HepG2 (cell line): ENCODE data around the gene GAS2L2. TPM values are rescaled to one million over a fixed set of nuclear protein-coding genes. Genes with fewer than 3 reads are reported as not detected.

ENCODE experiments used
- ATAC-seq: fragments of 200-7000 bp; cut with Tn5 transposase; 3 replicates; pipeline ENCODE4 v1.9.1; 2020; ENCODE audit warnings: mild to moderate bottlenecking, moderate library complexity
- BruUV-seq: library from RNA; stranded (reverse); fragments of 400-500 nt; replicated peaks from 2 replicates; lab custom pipeline; 2021; lab: Mats Ljungman, UMichigan
- CTCF ChIA-PET: fragments of 300-600 bp; formaldehyde crosslinking; extraction: SDS; loops from one replicate; lab custom pipeline; 2021; ENCODE audit warnings: low total read pairs, inconsistent platforms, low intra/inter-chr PET ratio; lab: Yijun Ruan, JAX
- POLR2A ChIA-PET: fragments of 350-600 bp; sonication (Branson Sonifier 250); formaldehyde crosslinking; loops from one replicate; lab custom pipeline; 2020; ENCODE audit warnings: antibody characterized with exemption, inconsistent platforms; lab: Yijun Ruan, JAX
- DNase-seq: peaks from one replicate; pipeline ENCODE4 v3.0.0-alpha.2; 2015; ENCODE audit warnings: low spot score
- FAIRE-seq: peaks from 3 replicates; lab custom pipeline; 2011; peaks lifted over from hg19 to GRCh38; lab: Jason Lieb, UNC
- H2AFZ ChIP-seq: one replicate; pipeline ENCODE4 v1.6.1; 2011; ENCODE audit warnings: low read length, inconsistent platforms
- H3K27ac ChIP-seq: fragments of 300-600 bp; 3 replicates; pipeline ENCODE4 v1.8.0; 2011; ENCODE audit warnings: mixed run types, mild to moderate bottlenecking, mixed read lengths, low read length, inconsistent platforms; ENCODE audit not compliant: insufficient read depth; ENCODE audit errors: extremely low read length
- H3K27me3 ChIP-seq, 2 experiments: fragments of 200-600 bp in 1 of 2; 2 replicates in 1 of 2; 3 replicates in 1 of 2; pipeline versions ENCODE4 v1.6.0 to v1.8.0; 2011; ENCODE audit warnings: low read length in 2 of 2, mild to moderate bottlenecking in 2 of 2, moderate library complexity in 2 of 2, inconsistent platforms in 1 of 2; ENCODE audit not compliant: insufficient read depth in 2 of 2, control insufficient read depth in 1 of 2
- H3K36me3 ChIP-seq, 2 experiments: fragments of 200-600 bp in 1 of 2; replicated peaks in 1 of 2; 2 replicates in 1 of 2; 3 replicates in 1 of 2; pipeline versions ENCODE4 v1.5.1 to v1.8.0; 2011; ENCODE audit warnings: low read length in 2 of 2, inconsistent platforms in 1 of 2; ENCODE audit not compliant: insufficient read depth in 2 of 2, control insufficient read depth in 1 of 2
- H3K4me1 ChIP-seq: 2 replicates; pipeline ENCODE4 v1.5.1; 2012; ENCODE audit warnings: low read length, inconsistent platforms; ENCODE audit not compliant: insufficient read depth
- H3K4me2 ChIP-seq: 2 replicates; pipeline ENCODE4 v1.6.0; 2011; ENCODE audit warnings: low read depth, low read length, inconsistent platforms
- H3K4me3 ChIP-seq, 3 experiments: fragments of 200-600 bp in 1 of 3; sonication (generic), shearing (Covaris generic) in 1 of 3; replicated peaks in 1 of 3; 2 replicates each; pipeline ENCODE4 v1.5.1; 2011 to 2016; ENCODE audit warnings: low read length in 3 of 3, inconsistent platforms in 2 of 3, low read depth in 2 of 3, mild to moderate bottlenecking in 2 of 3, control low read depth in 1 of 3, mixed read lengths in 1 of 3; ENCODE audit not compliant: insufficient read depth in 1 of 3
- H3K79me2 ChIP-seq: one replicate; pipeline ENCODE4 v1.6.1; 2011; ENCODE audit warnings: low read length, inconsistent platforms; ENCODE audit not compliant: insufficient read depth
- H3K9ac ChIP-seq: 2 replicates; pipeline ENCODE4 v1.6.0; 2011; ENCODE audit warnings: mild to moderate bottlenecking, low read depth, low read length, inconsistent platforms; ENCODE audit not compliant: insufficient read depth
- H3K9me3 ChIP-seq: 2 replicates; pipeline ENCODE4 v1.5.1; 2012; ENCODE audit warnings: mild to moderate bottlenecking, low read length
- H4K20me1 ChIP-seq: 2 replicates; pipeline ENCODE4 v1.6.0; 2011; ENCODE audit warnings: inconsistent platforms, mild to moderate bottlenecking, low read length, moderate library complexity; ENCODE audit not compliant: insufficient read depth
- CHD4 ChIP-seq: fragments of 200-600 bp; sonication (generic); IDR thresholded peaks from 2 replicates; pipeline ENCODE4 v1.7.0; 2017; ENCODE audit warnings: mild to moderate bottlenecking, low read length, borderline replicate concordance
- IRF1 ChIP-seq: sonication (generic); formaldehyde crosslinking; IDR thresholded peaks from 2 replicates; pipeline ENCODE4 v1.4.0; 2020; ENCODE audit warnings: low read depth, mild to moderate bottlenecking, missing genetic modification reagents
- JUND ChIP-seq: sonication (generic); formaldehyde crosslinking; IDR thresholded peaks from 2 replicates; pipeline ENCODE4 v1.8.0; 2022; ENCODE audit warnings: mild to moderate bottlenecking, missing genetic modification reagents
- KAT2B ChIP-seq: fragments of 150-350 bp; IDR thresholded peaks from 2 replicates; pipeline ENCODE4 v1.6.1; 2014; ENCODE audit warnings: low read depth, low read length, borderline replicate concordance
- KLF13 ChIP-seq: sonication (generic); formaldehyde crosslinking; IDR thresholded peaks from 2 replicates; pipeline ENCODE4 v1.4.0; 2020; ENCODE audit warnings: mild to moderate bottlenecking, missing genetic modification reagents
- MXI1 ChIP-seq: IDR thresholded peaks from 3 replicates; pipeline ENCODE4 v1.6.1; 2012; ENCODE audit warnings: low read depth, low read length, inconsistent platforms, borderline replicate concordance
- NFE2L1 ChIP-seq: sonication (generic); formaldehyde crosslinking; IDR thresholded peaks from 2 replicates; pipeline ENCODE4 v1.4.0; 2020; ENCODE audit warnings: missing genetic modification reagents, mild to moderate bottlenecking, borderline replicate concordance
- NR2F2 ChIP-seq: IDR thresholded peaks from 2 replicates; pipeline ENCODE4 v1.6.1; 2012; ENCODE audit warnings: low read depth, inconsistent platforms, borderline replicate concordance
- ZMAT3 ChIP-seq: sonication (generic); formaldehyde crosslinking; conservative IDR thresholded peaks from 2 replicates; pipeline ENCODE4 v1.7.0; 2021; ENCODE audit warnings: missing genetic modification reagents
- ZNF136 ChIP-seq: sonication (generic); formaldehyde crosslinking; IDR thresholded peaks from 2 replicates; pipeline ENCODE4 v1.8.1; 2022; ENCODE audit warnings: low read depth, mild to moderate bottlenecking, moderate library complexity, missing genetic modification reagents
- ZNF432 ChIP-seq: sonication (generic); formaldehyde crosslinking; IDR thresholded peaks from 2 replicates; pipeline ENCODE4 v1.5.0; 2020; ENCODE audit warnings: missing genetic modification reagents, mild to moderate bottlenecking, borderline replicate concordance
- ZNF781 ChIP-seq: sonication (generic); formaldehyde crosslinking; IDR thresholded peaks from 2 replicates; pipeline ENCODE4 v1.5.1; 2020; ENCODE audit warnings: borderline replicate concordance, mild to moderate bottlenecking, missing genetic modification reagents; ENCODE audit errors: not compliant biosample characterization
- WGBS: methylation state at CpG from one replicate; pipeline ENCODE4 v1.1.6; 2017; ENCODE audit warnings: low lambda C conversion rate; 5-methylcytosine and 5-hydroxymethylcytosine counted together
- in situ Hi-C: cut with HindIII; loops from 2 replicates; pipeline ENCODE4 v1.10.0; 2017; ENCODE audit warnings: low pct_unique_long_range_greater_than_20kb; ENCODE audit not compliant: extremely low pct_ligation_motif_present
- intact Hi-C: fragments of 100-400 bp; cut with micrococcal nuclease; formaldehyde crosslinking; loops from one replicate; pipeline ENCODE4 v1.10.0; 2022; ENCODE audit not compliant: unreplicated experiment
- polyA plus RNA-seq, 8 experiments: library from polyadenylated mRNA; depleted of rRNA in 3 of 8; stranded (reverse) in 7 of 8; unstranded in 1 of 8; fragments of >200 nt; fragmentation: Illumina TruSeq in 4 of 8; extraction: Trizol in 4 of 8; gene quantifications; 2 replicates each; pipeline versions ENCODE4 v1.2.1 to v1.2.3, GENCODE V29; 2011 to 2016; ENCODE audit warnings: low read depth in 4 of 8, missing spikeins in 1 of 8, mixed read lengths in 1 of 8; ENCODE audit not compliant: insufficient read depth in 1 of 8
- total RNA-seq, 5 experiments: library from RNA; depleted of rRNA; stranded (reverse); fragments of >200 nt; fragmentation: Illumina TruSeq; extraction: Trizol; gene quantifications; 2 replicates each; pipeline ENCODE4 v1.2.3, GENCODE V29; 2016; ENCODE audit warnings: low read depth in 1 of 5
- TF ChIP-seq, protein P1 (sequence below): IDR thresholded peaks from 2 replicates; pipeline ENCODE4 v1.6.1; 2012; ENCODE audit warnings: inconsistent platforms
- TF ChIP-seq, protein P2 (sequence below): sonication (generic); formaldehyde crosslinking; IDR thresholded peaks from 2 replicates; pipeline ENCODE4 v1.8.0; 2022; ENCODE audit warnings: missing genetic modification reagents, mild to moderate bottlenecking, borderline replicate concordance
- TF ChIP-seq, protein P3 (sequence below): sonication (generic); formaldehyde crosslinking; IDR thresholded peaks from 2 replicates; pipeline ENCODE4 v1.4.0; 2020; ENCODE audit warnings: low read depth, mild to moderate bottlenecking, missing genetic modification reagents

GAS2L2 gene
- total and polyA plus RNA-seq, 2 of the 13 experiments (the other 11 are each of a cell fraction or from before 2014, with no cell fraction given), result not detected

DNA sequence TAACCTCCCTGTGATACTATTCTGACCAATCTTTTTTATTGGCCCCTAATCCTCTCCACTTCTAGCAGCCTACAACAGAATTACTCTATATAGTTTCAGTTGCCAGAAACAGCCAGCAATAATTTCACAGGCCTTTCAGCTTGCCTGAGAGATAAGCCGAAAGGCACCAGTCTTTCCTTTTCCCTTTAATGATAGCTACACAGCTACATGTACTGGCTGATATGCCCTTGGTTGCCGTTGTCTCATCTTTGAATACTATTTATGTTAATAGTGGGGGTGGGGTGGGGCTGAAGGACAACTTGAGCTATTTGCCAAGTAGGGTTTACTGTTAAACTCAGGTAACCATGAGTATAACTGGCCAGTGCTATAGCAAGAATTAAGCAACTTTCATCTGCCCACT is 57.4 kb downstream of the GAS2L2 start:
- TF ChIP-seq CHD4 (no peak), NR2F2 (no peak), JUND (CRISPR knock-in tag) (no peak), ZNF781 (no peak), ZMAT3 (no peak), KLF13 (no peak), IRF1 (CRISPR knock-in tag) (no peak), KAT2B (no peak), MXI1 (no peak), ZNF136 (CRISPR knock-in tag) (no peak), NFE2L1 (no peak), ZNF432 (CRISPR knock-in tag) (no peak)
- TF ChIP-seq, protein P1, sequence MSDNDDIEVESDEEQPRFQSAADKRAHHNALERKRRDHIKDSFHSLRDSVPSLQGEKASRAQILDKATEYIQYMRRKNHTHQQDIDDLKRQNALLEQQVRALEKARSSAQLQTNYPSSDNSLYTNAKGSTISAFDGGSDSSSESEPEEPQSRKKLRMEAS, result no peak
- TF ChIP-seq, protein P2, sequence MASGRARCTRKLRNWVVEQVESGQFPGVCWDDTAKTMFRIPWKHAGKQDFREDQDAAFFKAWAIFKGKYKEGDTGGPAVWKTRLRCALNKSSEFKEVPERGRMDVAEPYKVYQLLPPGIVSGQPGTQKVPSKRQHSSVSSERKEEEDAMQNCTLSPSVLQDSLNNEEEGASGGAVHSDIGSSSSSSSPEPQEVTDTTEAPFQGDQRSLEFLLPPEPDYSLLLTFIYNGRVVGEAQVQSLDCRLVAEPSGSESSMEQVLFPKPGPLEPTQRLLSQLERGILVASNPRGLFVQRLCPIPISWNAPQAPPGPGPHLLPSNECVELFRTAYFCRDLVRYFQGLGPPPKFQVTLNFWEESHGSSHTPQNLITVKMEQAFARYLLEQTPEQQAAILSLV, result no peak
- TF ChIP-seq, protein P3, sequence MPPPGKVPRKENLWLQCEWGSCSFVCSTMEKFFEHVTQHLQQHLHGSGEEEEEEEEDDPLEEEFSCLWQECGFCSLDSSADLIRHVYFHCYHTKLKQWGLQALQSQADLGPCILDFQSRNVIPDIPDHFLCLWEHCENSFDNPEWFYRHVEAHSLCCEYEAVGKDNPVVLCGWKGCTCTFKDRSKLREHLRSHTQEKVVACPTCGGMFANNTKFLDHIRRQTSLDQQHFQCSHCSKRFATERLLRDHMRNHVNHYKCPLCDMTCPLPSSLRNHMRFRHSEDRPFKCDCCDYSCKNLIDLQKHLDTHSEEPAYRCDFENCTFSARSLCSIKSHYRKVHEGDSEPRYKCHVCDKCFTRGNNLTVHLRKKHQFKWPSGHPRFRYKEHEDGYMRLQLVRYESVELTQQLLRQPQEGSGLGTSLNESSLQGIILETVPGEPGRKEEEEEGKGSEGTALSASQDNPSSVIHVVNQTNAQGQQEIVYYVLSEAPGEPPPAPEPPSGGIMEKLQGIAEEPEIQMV (CRISPR knock-in tag), result no peak
- TF ChIP-seq, all 625 proteins: peak for 0
- WGBS, result 89% methylated on average over 2 of the region's 2 CpGs
- H3K36me3 ChIP-seq, result peaks cover 8 to 28% of the 10 kb centered on the region in 2 experiments; a peak in 4 of 5 replicates
- ChIA-PET CTCF (no interaction called here), POLR2A (no interaction called here)
- H2AFZ ChIP-seq, result no peak overlapping the region
- no TSS peak for BruUV-seq
- no peaks in the 10 kb centered on the region for H3K79me2 ChIP-seq
- in situ Hi-C loops, result no loop called here
- no peak overlapping the region for H3K4me2 ChIP-seq
- FAIRE-seq (no peak), DNase-seq (no peak), ATAC-seq (no peak)
- no peaks in the 10 kb centered on the region for H4K20me1 ChIP-seq
- H3K9ac ChIP-seq, result no peak overlapping the region
- H3K27me3 ChIP-seq, result no peaks in the 10 kb centered on the region
- intact Hi-C loops, result no loop called here
- H3K27ac ChIP-seq, result no peak overlapping the region
- no peaks in the 10 kb centered on the region for H3K9me3 ChIP-seq
- H3K4me1 ChIP-seq, result no peaks in the 10 kb centered on the region
- H3K4me3 ChIP-seq, result no peak overlapping the region
